ENCODE measurements around the gene SNX10. TPM values are rescaled to one million over a fixed set of nuclear protein-coding genes. Genes with fewer than 3 reads are reported as not detected.
A peak's percentile ranks its signal among the peaks of the same experiment; 100 is the strongest.
"Not testable (repeated sequence)": the region's sequence is repeated elsewhere in the genome, so short reads cannot be mapped to it uniquely, and the experiment has no call there.

The SNX10 gene
- total RNA-seq = 1 to 10 TPM; 1.7 to 6.4 (median 4.4) TPM
- polyA plus RNA-seq = 1 to 10 TPM; 4.9 to 8.2 (median 5.4) TPM

GRCh38 chr7:26291699-26292538 lies at the start of gene SNX10:
Gene SNX10, plus strand, starts transcription at chr7:26291862. Its CDS starts 54,581 bp downstream, at chr7:26346443.
- intact Hi-C loops (cut with DNase I) = no loop called here
- TF ChIP-seq EP300 (IDR thresholded peaks at IDR 0.05) = no peak
- TF ChIP-seq POLR2AphosphoS5 (IDR thresholded peaks at IDR 0.05) = no peak
- no peaks in the 10 kb centered on the region for H3K36me3 ChIP-seq
- no peak for DNase-seq
- peaks cover 0 to 9% (median 7%) of the 10 kb centered on the region in 4 donors for H3K4me1 ChIP-seq
- H3K9me3 ChIP-seq = no peaks in the 10 kb centered on the region
- peaks cover 2 to 14% (median 6%) of the 10 kb centered on the region in 3 donors for H3K27me3 ChIP-seq
- peak within 1 kb of the TSS in 1 of 4 donors; percentile 18 for H3K27ac ChIP-seq
- 1% methylated on average over 74 of the region's 74 CpGs for WGBS, 2 donors
- H3K4me3 ChIP-seq = peak within 1 kb of the TSS; percentile 16 to 57 (median 46)

GRCh38 chr7:26245150-26245549 lies 46.5 kb upstream of the SNX10 start:
- TF ChIP-seq POLR2AphosphoS5 (IDR thresholded peaks at IDR 0.05) (no peak), POLR2A (IDR thresholded peaks at IDR 0.05) (no peak), CTCF (IDR thresholded peaks at IDR 0.05) (no peak), EP300 (IDR thresholded peaks at IDR 0.05) (no peak)
- Histone ChIP-seq H3K4me1 (no peaks in the 10 kb centered on the region), H3K36me3 (no peaks in the 10 kb centered on the region), H3K9me3 (no peaks in the 10 kb centered on the region), H3K4me3 (no peak overlapping the region), H3K27ac (no peak overlapping the region), H3K27me3 (no peaks in the 10 kb centered on the region)
- intact Hi-C loops (cut with DNase I) = no loop called here
- DNase-seq = no peak
- WGBS, 2 donors = 94 to 96% methylated on average over 13 of the region's 13 CpGs

- Histone ChIP-seq H3K36me3 (no peaks in the 10 kb centered on the region), H3K27ac (no peak overlapping the region), H3K4me1 (no peaks in the 10 kb centered on the region), H3K4me3 (no peak overlapping the region), H3K27me3 (no peaks in the 10 kb centered on the region), H3K9me3 (no peaks in the 10 kb centered on the region)
- DNase-seq = no peak
- 82% methylated on average over 12 of the region's 12 CpGs for WGBS, 2 donors
- TF ChIP-seq POLR2A (IDR thresholded peaks at IDR 0.05) (no peak), CTCF (IDR thresholded peaks at IDR 0.05) (no peak), POLR2AphosphoS5 (IDR thresholded peaks at IDR 0.05) (no peak), EP300 (IDR thresholded peaks at IDR 0.05) (no peak)
- intact Hi-C loops (cut with DNase I) = no loop called here
Measured at GRCh38 chr7:26250239-26250638, 41.4 kb upstream of the SNX10 start.

GRCh38 chr7:26261866-26262265 lies 29.8 kb upstream of the SNX10 start:
- H3K36me3 ChIP-seq; intact Hi-C loops (cut with DNase I); DNase-seq; H3K4me3 ChIP-seq; H3K27me3 ChIP-seq; H3K9me3 ChIP-seq; H3K4me1 ChIP-seq; H3K27ac ChIP-seq: not testable (repeated sequence)
- WGBS, 2 donors = 97 to 98% methylated on average over 26 to 29 of the region's 29 CpGs

- 80 to 91% methylated on average over 6 of the region's 6 CpGs for whole genome bisulfite sequencing, 2 donors
- no peak for DNase-seq
Measured at GRCh38 chr7:26265065-26265464, 26.6 kb upstream of the SNX10 start.

More at GRCh38 chr7:26265065-26265464, 26.6 kb upstream of the SNX10 start:
- Histone ChIP-seq H3K4me3 (no peak overlapping the region), H3K27me3 (no peaks in the 10 kb centered on the region), H3K27ac (no peak overlapping the region), H3K36me3 (no peaks in the 10 kb centered on the region), H3K4me1 (no peaks in the 10 kb centered on the region), H3K9me3 (no peaks in the 10 kb centered on the region)
- intact Hi-C loops (cut with DNase I) = no loop called here
- TF ChIP-seq POLR2A (IDR thresholded peaks at IDR 0.05) (no peak), CTCF (IDR thresholded peaks at IDR 0.05) (no peak), POLR2AphosphoS5 (IDR thresholded peaks at IDR 0.05) (no peak)
